HG03139 (cell line): ENCODE measurements around the gene EXOSC9.
"Not testable (repeated sequence)": the region's sequence is repeated elsewhere in the genome, so short reads cannot be mapped to it uniquely, and the experiment has no call there.

ENCODE experiments used
- ATAC-seq: cut with Tn5 transposase; IDR thresholded peaks from one replicate; pipeline ENCODE4 v1.9.1; 2021; ENCODE audit not compliant: unreplicated experiment

EXOSC9 gene

GRCh38 chr4:121800961-121801714 is at the start of gene EXOSC9:
TSS of gene EXOSC9 (plus strand) at chr4:121801323. CDS start at chr4:121801425, 102 bp downstream.
- ATAC-seq = peak; percentile 77

- ATAC-seq = not testable (repeated sequence)
These were observed 49.0 kb upstream of the EXOSC9 start for GRCh38 chr4:121752142-121752541.

- ATAC-seq = no peak
These were observed 42.1 kb upstream of the EXOSC9 start for GRCh38 chr4:121758925-121759568.

- ATAC-seq = no peak
These were observed 40.9 kb upstream of the EXOSC9 start for GRCh38 chr4:121760205-121760604.

GRCh38 chr4:121764303-121764701 is 36.8 kb upstream of the EXOSC9 start:
- no peak for ATAC-seq

GRCh38 chr4:121764702-121765367 is 36.3 kb upstream of the EXOSC9 start, which contains the start of gene SMIM43:
TSS of gene SMIM43 (minus strand) at chr4:121765164. CDS start at chr4:121765105, 59 bp downstream.
- ATAC-seq = no peak

- ATAC-seq = no peak
These were observed 35.8 kb upstream of the EXOSC9 start for GRCh38 chr4:121765368-121765705.

GRCh38 chr4:121765971-121766538 is 35.1 kb upstream of the EXOSC9 start:
- no peak for ATAC-seq

GRCh38 chr4:121767166-121767565 is 34.0 kb upstream of the EXOSC9 start:
- no peak for ATAC-seq

GRCh38 chr4:121769341-121769740 is 31.8 kb upstream of the EXOSC9 start:
- ATAC-seq = no peak

- ATAC-seq = no peak
These were observed 29.3 kb upstream of the EXOSC9 start for GRCh38 chr4:121771869-121772268.

- ATAC-seq = no peak
These were observed 27.2 kb upstream of the EXOSC9 start for GRCh38 chr4:121773883-121774282.

- ATAC-seq = no peak
These were observed 24.3 kb upstream of the EXOSC9 start for GRCh38 chr4:121776610-121777401.

- no peak for ATAC-seq
These were observed 23.5 kb upstream of the EXOSC9 start for GRCh38 chr4:121777625-121778024.

GRCh38 chr4:121778991-121779628 is 22.0 kb upstream of the EXOSC9 start:
- no peak for ATAC-seq

GRCh38 chr4:121783210-121783609 is 17.9 kb upstream of the EXOSC9 start:
- ATAC-seq = no peak

- ATAC-seq = no peak
These were observed 16.7 kb upstream of the EXOSC9 start for GRCh38 chr4:121784401-121784800.

GRCh38 chr4:121784975-121785374 is 16.1 kb upstream of the EXOSC9 start:
- ATAC-seq = no peak

GRCh38 chr4:121785479-121785878 is 15.6 kb upstream of the EXOSC9 start:
- ATAC-seq = no peak

- no peak for ATAC-seq
These were observed 14.9 kb upstream of the EXOSC9 start for GRCh38 chr4:121786221-121786620.
